Smooth muscle cell (in vitro differentiated cells): Measurements from ENCODE around the gene TLR5. TPM values are rescaled to one million over a fixed set of nuclear protein-coding genes. Genes with fewer than 3 reads are reported as not detected.
A peak's percentile ranks its signal among the peaks of the same experiment; 100 is the strongest.
"Not testable (repeated sequence)": the region's sequence is repeated elsewhere in the genome, so short reads cannot be mapped to it uniquely, and the experiment has no call there.

Experiments used
- DNase-seq: peaks from one replicate; lab custom pipeline; 2025; ENCODE audit not compliant: unreplicated experiment; lab: John Stamatoyannopoulos, UW
- H2AFZ ChIP-seq: fragments of 200-600 bp; sonication (generic); 2 replicates; pipeline ENCODE4 v1.6.0; 2016; ENCODE audit warnings: antibody characterized with exemption, low read depth, mild to moderate bottlenecking
- H3F3A ChIP-seq: fragments of 200-600 bp; sonication (generic); 2 replicates; pipeline ENCODE4 v1.6.0; 2017; ENCODE audit warnings: antibody characterized with exemption, low read depth
- H3K27ac ChIP-seq: fragments of 200-600 bp; sonication (generic); 2 replicates; pipeline ENCODE4 v1.5.1; 2016; ENCODE audit warnings: low read depth, mild to moderate bottlenecking
- H3K27me3 ChIP-seq: fragments of 200-600 bp; sonication (generic); 2 replicates; pipeline ENCODE4 v1.6.1; 2016; ENCODE audit warnings: low read depth, mild to moderate bottlenecking
- H3K36me3 ChIP-seq: fragments of 200-600 bp; sonication (generic); 2 replicates; pipeline ENCODE4 v1.5.1; 2016; ENCODE audit warnings: low read depth
- H3K4me1 ChIP-seq: fragments of 200-600 bp; sonication (generic); 2 replicates; pipeline ENCODE4 v1.5.1; 2016; ENCODE audit warnings: low read depth
- H3K4me2 ChIP-seq: fragments of 200-600 bp; sonication (generic); 2 replicates; pipeline ENCODE4 v1.6.0; 2016; ENCODE audit warnings: mild to moderate bottlenecking
- H3K4me3 ChIP-seq: fragments of 200-600 bp; sonication (generic); 2 replicates; pipeline ENCODE4 v1.5.1; 2016; ENCODE audit warnings: mild to moderate bottlenecking
- H3K79me2 ChIP-seq: fragments of 200-600 bp; sonication (generic); 2 replicates; pipeline ENCODE4 v1.6.0; 2016; ENCODE audit warnings: low read depth, mild to moderate bottlenecking
- H3K9ac ChIP-seq: fragments of 200-600 bp; sonication (generic); 2 replicates; pipeline ENCODE4 v1.6.0; 2016; ENCODE audit warnings: low read depth
- H3K9me3 ChIP-seq: fragments of 200-600 bp; sonication (generic); replicated peaks from 2 replicates; pipeline ENCODE4 v1.5.1; 2016; ENCODE audit warnings: low read depth
- H4K20me1 ChIP-seq: fragments of 200-600 bp; sonication (generic); 2 replicates; pipeline ENCODE4 v1.6.0; 2016; ENCODE audit warnings: low read depth
- WGBS: methylation state at CpG from one replicate; pipeline ENCODE4 v1.1.7; 2016; ENCODE audit warnings: low lambda C conversion rate; 5-methylcytosine and 5-hydroxymethylcytosine counted together
- polyA plus RNA-seq: library from polyadenylated mRNA; unstranded; fragments of >200 nt; fragmentation: Nextera tagmentation; extraction: Ambion mirVana; gene quantifications from 2 replicates; pipeline ENCODE4 v1.2.1, GENCODE V29; 2016
- total RNA-seq: library from RNA; depleted of rRNA; stranded (reverse); fragments of >200 nt; gene quantifications from 2 replicates; pipeline ENCODE4 v1.2.3, GENCODE V29; 2014
- TF ChIP-seq, protein P1 (sequence below): fragments of 200-600 bp; sonication (generic); IDR thresholded peaks from 2 replicates; pipeline ENCODE4 v1.5.1; 2017; ENCODE audit warnings: borderline replicate concordance, mild to moderate bottlenecking, antibody characterized with exemption; ENCODE audit not compliant: insufficient read depth, poor library complexity, severe bottlenecking

TLR5 gene
- total and polyA plus RNA-seq, 2 experiments from 2014 or later, result 1.0 to 2.7 TPM

GRCh38 chr1:223176437-223176836 is 33.4 kb upstream of the TLR5 start:
- Histone ChIP-seq H3K4me1 (peaks cover 8% of the 10 kb centered on the region), H3K9me3 (no peaks in the 10 kb centered on the region), H2AFZ (no peak overlapping the region), H3K27me3 (peaks cover 4% of the 10 kb centered on the region), H3K79me2 (no peaks in the 10 kb centered on the region), H3K4me3 (no peak overlapping the region), H3K9ac (no peak overlapping the region), H4K20me1 (no peaks in the 10 kb centered on the region), H3K27ac (no peak overlapping the region), H3F3A (no peaks in the 10 kb centered on the region), H3K36me3 (no peaks in the 10 kb centered on the region), H3K4me2 (no peak overlapping the region)
- no peak for DNase-seq
- TF ChIP-seq, protein P1, sequence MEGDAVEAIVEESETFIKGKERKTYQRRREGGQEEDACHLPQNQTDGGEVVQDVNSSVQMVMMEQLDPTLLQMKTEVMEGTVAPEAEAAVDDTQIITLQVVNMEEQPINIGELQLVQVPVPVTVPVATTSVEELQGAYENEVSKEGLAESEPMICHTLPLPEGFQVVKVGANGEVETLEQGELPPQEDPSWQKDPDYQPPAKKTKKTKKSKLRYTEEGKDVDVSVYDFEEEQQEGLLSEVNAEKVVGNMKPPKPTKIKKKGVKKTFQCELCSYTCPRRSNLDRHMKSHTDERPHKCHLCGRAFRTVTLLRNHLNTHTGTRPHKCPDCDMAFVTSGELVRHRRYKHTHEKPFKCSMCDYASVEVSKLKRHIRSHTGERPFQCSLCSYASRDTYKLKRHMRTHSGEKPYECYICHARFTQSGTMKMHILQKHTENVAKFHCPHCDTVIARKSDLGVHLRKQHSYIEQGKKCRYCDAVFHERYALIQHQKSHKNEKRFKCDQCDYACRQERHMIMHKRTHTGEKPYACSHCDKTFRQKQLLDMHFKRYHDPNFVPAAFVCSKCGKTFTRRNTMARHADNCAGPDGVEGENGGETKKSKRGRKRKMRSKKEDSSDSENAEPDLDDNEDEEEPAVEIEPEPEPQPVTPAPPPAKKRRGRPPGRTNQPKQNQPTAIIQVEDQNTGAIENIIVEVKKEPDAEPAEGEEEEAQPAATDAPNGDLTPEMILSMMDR, result no peak
- 88% methylated on average over 3 of the region's 3 CpGs for WGBS

DNA sequence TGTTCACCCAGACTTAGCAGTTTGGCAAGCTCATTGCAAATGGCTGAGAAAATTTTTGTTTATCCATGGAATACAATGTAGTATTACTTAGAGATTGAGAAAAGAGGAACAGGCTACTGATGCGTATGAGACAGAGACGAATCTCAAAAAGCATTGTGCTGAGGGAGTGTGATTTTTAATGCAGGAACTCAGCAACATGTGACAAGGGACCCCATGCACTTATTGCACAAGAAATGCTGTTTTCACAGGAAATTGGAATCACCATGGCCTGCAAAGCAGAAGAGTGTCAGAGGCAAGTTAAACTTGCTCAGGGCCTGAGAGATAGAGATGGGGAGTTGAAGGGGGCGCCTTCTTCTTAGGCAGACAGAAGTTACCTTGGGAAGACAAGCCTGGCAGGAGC is 32.6 kb upstream of the TLR5 start:
- no peaks in the 10 kb centered on the region for H3K79me2 ChIP-seq
- H4K20me1 ChIP-seq, result no peaks in the 10 kb centered on the region
- H3K36me3 ChIP-seq, result no peaks in the 10 kb centered on the region
- H3F3A ChIP-seq, result no peaks in the 10 kb centered on the region
- TF ChIP-seq, protein P1, result no peak
- no peak overlapping the region for H3K4me2 ChIP-seq
- 90% methylated on average over 3 of the region's 3 CpGs for WGBS
- H3K4me3 ChIP-seq, result no peak overlapping the region
- H3K9me3 ChIP-seq, result no peaks in the 10 kb centered on the region
- peaks cover 4% of the 10 kb centered on the region for H3K27me3 ChIP-seq
- H2AFZ ChIP-seq, result no peak overlapping the region
- no peak for DNase-seq
- no peak overlapping the region for H3K27ac ChIP-seq
- no peak overlapping the region for H3K9ac ChIP-seq
- peaks cover 3% of the 10 kb centered on the region for H3K4me1 ChIP-seq

DNA sequence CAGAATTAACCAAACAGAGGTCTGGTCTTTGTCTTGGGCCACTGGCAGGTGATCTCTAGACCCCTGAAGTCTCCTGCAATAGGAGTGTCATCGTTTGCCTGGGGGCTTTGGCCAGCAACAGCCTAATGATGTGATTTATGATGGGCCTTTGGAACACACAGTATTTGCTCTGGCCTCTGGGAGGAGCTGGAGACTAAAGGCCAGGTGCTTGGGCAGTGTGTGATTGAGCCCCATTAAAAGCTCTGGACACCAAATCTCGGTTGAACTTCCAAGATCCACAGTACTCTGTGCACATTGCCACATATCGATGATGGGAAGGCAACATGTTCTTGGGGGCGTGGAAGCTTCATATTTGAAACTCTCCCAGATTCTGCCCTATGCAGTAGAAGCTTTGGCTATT is 32.0 kb upstream of the TLR5 start:
- Histone ChIP-seq H3K27ac (no peak overlapping the region), H3F3A (no peaks in the 10 kb centered on the region), H3K4me1 (no peaks in the 10 kb centered on the region), H3K36me3 (no peaks in the 10 kb centered on the region), H3K4me3 (no peak overlapping the region), H3K79me2 (no peaks in the 10 kb centered on the region), H4K20me1 (no peaks in the 10 kb centered on the region), H3K9ac (no peak overlapping the region), H3K4me2 (no peak overlapping the region), H2AFZ (no peak overlapping the region), H3K9me3 (no peaks in the 10 kb centered on the region), H3K27me3 (peaks cover 4% of the 10 kb centered on the region)
- no peak for DNase-seq
- TF ChIP-seq, protein P1, result peak; percentile 6
- 63% methylated on average over 4 of the region's 4 CpGs for WGBS

DNA sequence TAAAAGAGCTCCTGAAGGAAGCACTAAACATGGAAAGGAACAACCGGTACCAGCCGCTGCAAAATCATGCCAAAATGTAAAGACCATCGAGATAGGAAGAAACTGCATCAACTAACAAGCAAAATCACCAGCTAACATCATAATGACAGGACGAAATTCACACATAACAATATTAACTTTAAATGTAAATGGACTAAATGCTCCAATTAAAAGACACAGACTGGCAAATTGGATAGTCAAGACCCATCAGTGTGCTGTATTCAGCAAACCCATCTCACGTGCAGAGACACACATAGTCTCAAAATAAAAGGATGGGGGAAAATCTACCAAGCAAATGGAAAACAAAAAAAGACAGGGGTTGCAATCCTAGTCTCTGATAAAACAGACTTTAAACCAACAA is 26.4 kb upstream of the TLR5 start:
- not testable (repeated sequence) for H3K4me2 ChIP-seq, H4K20me1 ChIP-seq, H3K27me3 ChIP-seq, H3K79me2 ChIP-seq, H2AFZ ChIP-seq, DNase-seq, H3K4me1 ChIP-seq, H3K36me3 ChIP-seq, H3F3A ChIP-seq, H3K4me3 ChIP-seq, H3K9me3 ChIP-seq, H3K27ac ChIP-seq, H3K9ac ChIP-seq
- 86% methylated on average over 5 of the region's 5 CpGs for WGBS
